Stimulated activated CD4-positive, alpha-beta T cell treated with anti-CD3 and anti-CD28 coated beads, Interleukin-15, amount 100 ng/mL, for 24 hours (primary cell): ENCODE results near the gene PAX2.

Experiments used
- DNase-seq: peaks from one replicate; pipeline ENCODE4 v3.0.0-alpha.2; 2020

Gene PAX2

GRCh38 chr10:100725071-100725471 lies 20.3 kb upstream of the PAX2 start:
- DNase-seq = no peak

- DNase-seq = no peak
These were observed 19.4 kb upstream of the PAX2 start for GRCh38 chr10:100725869-100726426.

GRCh38 chr10:100727808-100728207 lies 17.6 kb upstream of the PAX2 start:
- DNase-seq = no peak

DNA sequence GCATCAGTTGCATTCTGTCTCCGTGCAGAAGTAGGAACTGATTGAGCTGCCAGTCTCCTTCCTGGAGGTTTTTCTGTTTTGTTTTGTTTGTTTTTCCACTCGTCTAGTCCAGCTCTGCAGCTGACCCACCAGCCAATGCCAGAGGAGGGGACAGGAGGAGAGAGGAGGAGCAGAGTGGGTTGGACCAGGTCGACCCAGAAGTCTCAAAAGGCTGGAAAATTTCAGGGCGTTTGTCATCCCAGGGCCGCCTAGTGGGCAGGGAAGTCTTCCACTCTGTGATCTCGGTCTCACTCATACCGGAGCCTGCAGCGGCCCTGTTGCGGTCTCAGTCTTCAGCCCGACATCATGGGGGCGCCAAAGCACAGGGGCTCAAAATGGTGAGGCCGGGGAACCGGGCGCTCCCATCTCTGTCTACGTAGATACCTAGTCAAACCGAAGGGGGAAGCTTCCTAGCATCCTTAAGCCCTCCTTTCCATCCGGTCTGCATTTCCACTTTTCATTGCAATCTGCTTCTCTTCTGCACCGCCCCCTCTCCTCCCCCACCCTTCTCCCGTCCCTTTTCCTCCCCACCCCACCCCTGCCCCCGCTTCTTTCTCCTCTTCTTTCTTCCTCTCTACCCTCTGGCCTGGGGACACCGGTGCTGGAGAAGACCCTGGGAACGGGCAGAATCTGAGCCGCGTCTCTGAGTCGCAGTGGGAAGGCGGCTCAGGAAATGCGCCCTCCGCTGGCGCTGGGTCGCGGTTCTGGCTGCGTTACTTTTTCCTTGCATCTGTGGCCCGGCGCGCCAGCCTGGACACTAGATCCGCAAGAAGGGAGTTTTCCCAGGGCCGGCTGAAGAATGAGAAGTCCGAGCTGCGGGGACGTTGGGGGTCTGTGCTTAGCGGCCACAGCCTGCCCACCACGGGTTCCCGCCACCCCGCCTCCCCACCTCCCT lies 16.2 kb upstream of the PAX2 start:
- peak; percentile 60 for DNase-seq

DNA sequence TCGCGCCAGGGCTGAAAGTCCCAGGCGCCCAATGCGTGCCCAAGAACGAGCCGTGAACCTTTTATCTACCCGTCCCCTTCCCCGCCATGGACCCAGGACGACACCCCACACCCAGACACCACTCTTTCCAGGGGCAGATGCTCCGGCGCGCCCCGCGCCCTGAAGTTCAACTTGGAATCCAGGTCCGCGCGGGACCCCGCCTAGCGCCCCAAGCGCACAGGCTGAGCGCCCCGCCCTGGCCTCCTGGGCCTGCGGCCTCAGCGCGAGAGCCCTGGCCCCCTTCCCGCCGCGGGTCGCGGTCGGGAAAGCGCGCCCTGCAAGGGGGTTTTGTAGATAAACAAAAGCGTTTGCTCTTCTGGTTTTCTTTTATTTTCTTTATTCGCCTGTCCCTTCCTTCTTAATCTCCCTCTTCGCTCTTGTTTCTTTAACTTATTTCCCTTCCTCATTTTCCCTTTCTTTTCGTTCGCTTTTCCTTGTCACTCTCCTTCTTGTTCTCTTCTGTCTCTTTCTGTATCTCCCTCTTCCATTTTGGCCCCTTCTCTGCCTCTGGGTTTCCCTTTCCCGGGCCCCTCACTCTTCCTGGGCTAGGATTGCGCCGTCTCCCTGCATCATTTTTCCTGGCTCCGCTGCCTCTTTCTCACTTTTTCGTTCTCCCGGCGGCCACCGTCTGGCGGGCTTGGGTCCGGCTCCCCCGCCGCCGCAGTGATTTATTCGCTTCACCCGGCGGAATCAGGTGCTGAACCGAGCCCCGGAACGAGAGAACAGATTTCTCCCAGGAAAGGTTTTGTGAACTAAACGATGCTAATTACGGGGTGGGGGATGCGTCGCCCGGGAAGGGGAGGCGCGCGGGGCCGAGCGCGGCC lies 15.3 kb upstream of the PAX2 start:
- no peak for DNase-seq

DNA sequence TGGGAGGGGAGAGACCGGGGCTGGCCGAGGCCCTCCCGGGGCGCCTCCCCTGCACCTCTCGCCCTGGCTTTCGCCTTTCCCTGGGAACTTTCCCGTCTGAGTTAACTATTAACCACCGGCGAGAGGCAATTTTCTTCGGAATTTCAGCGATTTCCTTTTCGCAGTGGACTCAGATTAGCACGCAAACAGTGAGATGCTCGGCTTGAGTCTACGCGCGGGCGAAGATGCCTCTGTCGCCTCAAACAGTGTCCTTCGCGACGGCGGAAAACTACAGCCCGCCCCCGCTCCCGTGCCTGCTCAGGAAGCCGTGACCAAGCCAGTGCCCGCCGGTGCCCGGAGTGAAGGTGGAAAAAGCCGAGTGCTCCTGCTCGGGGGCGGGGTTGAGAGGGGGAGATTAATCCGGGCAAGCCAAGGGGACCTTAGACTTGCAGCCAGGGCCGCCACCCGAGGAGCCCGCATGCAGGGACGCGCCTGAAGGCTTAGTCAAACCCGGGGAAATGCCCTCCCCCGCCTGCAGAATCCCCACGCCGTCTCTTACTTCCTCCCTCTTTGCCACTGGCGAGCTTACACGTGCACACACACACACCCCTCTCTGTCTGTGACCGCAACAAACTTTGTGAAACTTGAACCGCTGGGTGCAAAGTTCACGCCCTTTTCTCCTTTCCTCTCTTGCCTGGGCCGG lies 14.5 kb upstream of the PAX2 start:
- DNase-seq = peak; percentile 65

GRCh38 chr10:100731407-100732240 lies 13.8 kb upstream of the PAX2 start:
- no peak for DNase-seq

GRCh38 chr10:100732241-100732596 lies 13.2 kb upstream of the PAX2 start:
- no peak for DNase-seq

DNA sequence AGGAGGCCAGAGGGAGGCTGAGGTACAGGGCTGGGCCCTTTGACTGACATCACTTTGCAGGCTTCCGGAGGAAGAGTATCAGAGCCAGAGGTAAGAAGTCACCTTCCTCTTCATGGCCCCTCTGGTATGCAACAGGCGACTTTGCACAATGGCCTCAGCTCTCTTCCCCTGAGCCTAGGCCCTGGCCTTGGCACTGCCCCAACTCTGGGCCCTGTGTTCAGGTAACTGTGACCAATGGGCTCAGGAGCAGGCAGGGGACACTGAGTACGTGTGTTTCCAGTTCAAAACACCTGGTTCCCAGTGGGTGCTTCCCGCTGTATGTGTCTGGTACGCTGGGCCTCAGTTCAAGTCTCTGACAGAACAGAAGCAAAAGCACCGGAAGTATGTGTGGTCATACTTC lies 12.1 kb upstream of the PAX2 start:
- no peak for DNase-seq

DNA sequence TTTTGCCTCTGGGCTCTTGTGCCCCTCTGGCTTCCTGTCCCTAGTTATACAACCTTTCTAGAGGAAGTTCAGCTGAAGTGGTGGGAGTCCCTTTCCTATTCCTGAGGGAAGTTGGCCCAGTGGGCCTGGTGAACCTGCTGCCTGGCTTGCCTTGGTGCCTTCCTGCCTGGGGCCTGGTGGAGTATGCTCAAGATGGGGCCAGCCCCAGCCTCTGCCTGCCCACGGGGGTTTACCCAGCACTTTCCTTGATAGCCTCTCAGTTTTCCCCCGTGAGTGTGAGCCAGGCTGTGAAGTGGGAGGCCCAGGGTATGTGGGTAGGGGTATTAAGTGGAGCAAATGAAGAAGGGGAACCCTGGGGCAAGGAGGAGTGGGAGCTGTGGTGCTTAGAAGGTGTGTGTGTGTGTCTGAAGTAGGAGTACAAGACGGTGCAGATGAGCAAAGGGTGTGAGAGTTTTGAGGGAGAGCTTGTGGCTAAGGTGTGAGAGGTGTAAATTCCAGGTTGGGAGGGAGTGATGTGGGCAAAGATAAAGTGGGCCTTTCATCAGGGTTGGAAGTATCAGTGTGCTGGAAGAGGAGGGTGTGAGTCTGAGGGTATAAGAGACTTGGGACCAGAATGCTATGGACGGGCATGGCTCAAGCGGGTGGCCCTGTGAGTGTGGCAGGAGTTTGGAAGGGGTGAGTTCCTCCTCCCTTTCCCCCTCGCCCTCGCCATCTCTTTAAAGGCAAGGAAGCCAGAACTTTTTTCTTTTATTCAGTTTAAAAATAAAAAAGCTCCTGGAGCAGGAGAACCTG lies 10.9 kb upstream of the PAX2 start:
- DNase-seq = no peak

- DNase-seq = no peak
These were observed 10.4 kb upstream of the PAX2 start for GRCh38 chr10:100735087-100735336.

DNA sequence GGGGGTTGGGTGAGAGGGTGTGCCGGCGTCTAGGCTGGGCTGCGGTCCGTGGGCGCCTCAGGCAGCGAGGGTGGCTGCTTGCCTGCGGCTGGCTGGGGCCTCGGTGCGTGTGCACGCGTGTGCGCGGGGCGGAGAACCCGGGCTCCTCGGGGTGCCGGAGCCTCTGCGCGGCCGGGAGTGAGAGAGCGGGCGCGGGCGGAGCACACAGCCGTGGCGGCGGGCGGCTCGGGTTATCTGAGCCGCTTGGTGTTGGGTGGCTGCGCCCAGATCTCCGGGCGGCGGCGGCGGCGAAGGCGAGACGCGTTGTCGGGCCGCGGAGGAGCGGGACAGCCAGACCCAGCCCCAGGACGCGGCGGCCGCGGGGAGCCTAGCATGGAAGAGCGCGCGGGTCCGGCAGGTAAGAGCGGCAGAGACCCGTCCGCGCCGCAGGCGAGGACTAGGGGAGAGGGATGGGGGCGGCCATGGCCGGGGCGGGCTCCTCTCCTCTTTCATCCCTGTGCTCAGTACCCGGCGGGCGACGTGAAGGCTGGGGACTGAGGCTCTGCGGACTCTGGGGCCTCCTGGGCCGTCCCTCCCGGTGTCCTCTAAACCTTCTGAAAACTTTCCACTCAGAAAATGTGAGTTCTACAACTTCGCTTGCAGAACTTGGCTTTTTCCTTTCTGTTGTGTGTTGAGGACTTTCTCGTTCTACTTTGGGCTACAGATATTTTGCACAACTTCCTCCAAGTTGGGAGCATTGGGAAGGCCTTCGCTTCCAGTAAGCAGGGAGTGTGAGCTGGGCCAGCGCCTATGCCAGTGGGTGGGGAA lies 9.8 kb upstream of the PAX2 start:
- no peak for DNase-seq

DNA sequence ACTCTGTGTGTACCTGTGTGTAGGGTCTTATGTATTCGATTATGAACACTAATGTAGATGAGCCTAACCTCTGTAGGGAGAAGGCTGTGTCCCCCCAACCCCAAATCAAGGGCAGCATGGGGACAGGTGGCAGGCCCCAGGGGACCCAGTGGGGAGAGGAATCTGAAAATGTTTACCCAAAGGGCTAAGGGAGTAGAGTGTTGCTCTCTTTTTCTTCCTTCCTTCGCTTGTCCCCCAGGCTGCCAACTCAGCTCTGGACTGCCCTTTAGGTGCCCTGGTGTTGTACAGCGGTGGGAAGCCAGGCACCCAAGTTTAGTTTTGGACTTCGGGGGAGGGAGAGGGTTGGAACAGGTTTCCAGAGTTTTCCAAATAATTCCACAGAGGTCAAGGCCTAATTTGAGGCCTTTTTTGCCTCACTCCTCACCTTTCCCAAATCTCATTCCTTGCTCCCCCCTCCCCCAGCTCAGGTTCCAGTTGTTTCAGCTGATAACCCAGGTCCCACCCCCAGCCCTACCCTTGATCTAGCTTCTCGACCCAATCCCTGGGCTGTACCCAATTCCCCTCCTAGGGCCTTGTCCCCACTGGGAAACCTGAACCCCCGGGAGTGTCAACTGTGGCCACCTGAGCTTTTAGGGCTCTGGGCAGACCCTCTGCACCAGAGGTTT lies 9.1 kb upstream of the PAX2 start:
- no peak for DNase-seq

GRCh38 chr10:100736809-100737354 lies 8.5 kb upstream of the PAX2 start:
- no peak for DNase-seq

DNA sequence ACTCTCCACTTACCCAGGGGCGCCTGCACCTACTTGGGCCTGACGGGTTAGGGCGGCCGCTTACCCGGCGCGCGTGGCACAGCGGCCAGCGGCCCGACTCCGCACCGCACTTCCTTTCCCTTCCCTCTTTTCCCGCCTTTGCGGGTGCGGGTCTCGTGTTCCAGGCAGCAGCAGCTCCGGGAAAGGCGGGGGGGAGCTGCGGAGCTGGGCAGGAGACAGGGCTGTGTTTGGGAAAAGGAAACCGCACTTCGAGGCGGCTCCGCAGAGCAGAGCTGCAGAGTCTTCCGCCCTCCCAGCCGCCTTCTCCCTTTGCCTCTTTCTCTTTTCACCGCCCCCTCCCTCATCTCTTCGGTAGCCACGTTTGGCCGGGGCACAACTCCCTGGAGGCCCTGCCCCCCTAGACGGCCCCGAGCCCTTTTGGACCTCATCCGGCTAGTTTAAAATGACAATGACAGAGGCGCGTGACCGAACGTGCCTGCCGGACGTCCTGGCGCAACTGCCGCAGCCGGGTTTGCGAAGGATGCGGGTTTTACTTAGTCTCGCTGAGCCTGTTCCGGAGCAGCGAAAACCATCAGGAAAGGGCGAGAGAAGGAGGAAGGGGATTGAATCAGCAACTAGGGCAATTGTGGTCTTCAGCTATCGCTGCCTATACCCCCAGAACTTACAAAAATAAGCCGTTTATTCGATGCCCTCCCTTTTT lies 7.9 kb upstream of the PAX2 start:
- no peak for DNase-seq

DNA sequence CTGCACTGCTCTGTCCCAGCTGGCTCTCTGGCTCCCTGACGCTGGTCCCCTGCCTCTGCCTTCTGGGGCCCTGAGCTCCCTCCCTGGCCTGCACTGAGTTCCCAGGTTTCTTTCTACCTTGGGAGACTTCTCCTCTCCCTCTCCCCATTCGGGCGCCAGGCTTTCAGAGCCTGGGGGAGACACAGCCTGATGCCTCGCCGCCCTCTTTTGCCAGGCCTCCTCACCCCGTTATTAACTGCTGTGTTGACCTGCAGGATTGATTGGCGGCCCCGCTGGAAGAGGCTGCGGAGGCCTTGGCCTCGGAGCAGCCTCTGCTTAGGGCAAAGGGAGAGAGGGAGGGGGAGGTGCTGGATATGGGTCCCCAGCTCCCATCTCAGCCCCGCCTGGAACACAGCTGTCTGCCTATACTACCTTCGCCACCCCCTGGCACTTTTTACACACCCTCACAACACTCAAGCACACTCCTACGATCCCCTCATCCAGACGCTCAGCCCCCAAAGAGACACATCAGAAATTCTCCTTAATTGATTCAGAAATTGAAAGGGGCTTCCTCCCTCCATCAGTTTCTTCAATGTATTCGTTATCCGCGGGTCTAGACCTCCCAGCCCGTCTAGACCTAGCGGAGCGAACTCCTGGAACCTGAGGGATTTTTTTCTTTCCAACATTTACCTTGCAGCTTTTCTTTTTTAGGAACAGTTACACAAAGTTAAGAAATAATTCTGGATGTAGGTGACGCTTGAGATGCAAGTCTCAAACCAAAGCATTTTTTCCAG lies 7.1 kb upstream of the PAX2 start:
- no peak for DNase-seq

DNA sequence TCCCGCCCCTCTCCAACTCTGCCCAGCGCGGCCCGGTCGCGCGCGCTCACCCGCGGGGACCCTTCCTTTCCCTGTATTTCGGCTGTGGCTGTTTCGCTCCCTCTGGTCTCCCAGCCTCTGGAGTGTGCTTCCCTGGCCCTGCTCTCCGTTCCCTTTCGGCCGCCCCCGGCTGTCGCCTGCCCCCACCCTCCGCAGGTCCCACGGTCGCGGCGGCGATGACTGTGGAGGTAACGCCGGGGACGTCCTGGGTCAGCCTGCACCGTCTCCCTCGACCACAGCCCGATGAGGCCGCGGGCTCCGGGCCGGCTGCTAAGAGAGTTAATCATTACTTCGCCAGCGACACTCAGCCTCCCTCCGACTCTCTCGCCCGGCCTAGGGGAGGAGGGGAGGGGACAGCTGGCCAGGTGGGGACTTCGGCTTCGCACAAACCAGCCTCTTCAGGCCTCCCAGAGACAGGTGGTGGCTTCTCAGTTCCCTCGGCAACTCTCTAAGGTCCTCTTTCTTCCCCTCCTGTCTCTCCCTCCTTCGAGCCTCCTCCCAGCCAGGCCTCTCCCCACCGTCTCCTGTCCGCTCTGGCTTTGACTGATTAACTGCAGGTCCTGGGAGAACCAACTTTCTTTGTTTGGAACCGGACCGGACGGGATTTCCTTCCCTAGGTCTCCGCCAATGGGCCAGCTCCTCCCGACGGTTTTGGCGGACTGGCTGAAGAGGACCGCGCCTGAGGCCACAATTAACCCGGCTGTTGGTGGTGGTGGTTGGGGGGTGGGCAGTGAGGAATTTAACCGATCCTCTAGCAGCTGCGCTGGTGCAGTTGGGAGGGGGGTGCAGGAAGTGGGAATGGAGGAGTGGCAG lies 5.6 kb upstream of the PAX2 start:
- DNase-seq = no peak
